Mesodermal cell (in vitro differentiated cells): ENCODE data around the gene JOSD2.

ENCODE experiments used
- H3K27ac ChIP-seq: 2 replicates; pipeline ENCODE4 v1.7.0; 2013; ENCODE audit warnings: mild to moderate bottlenecking, low read depth, low read length, moderate library complexity; ENCODE audit not compliant: severe bottlenecking
- H3K36me3 ChIP-seq: 2 replicates; pipeline ENCODE4 v1.7.1; 2013; ENCODE audit warnings: mild to moderate bottlenecking, low read length, moderate library complexity; ENCODE audit not compliant: control insufficient read depth, insufficient read depth
- H3K4me1 ChIP-seq: one replicate; pipeline ENCODE4 v1.7.1; 2013; ENCODE audit warnings: mild to moderate bottlenecking, low read length; ENCODE audit not compliant: insufficient read depth, control insufficient read depth, poor library complexity, severe bottlenecking
- H3K4me3 ChIP-seq: 2 replicates; pipeline ENCODE4 v1.7.0; 2013; ENCODE audit warnings: low read length, control low read depth, mild to moderate bottlenecking; ENCODE audit not compliant: insufficient read depth, poor library complexity, severe bottlenecking; ENCODE audit errors: extremely low read depth
- H3K9me3 ChIP-seq: 2 replicates; pipeline ENCODE4 v1.7.1; 2013; ENCODE audit warnings: mild to moderate bottlenecking, low read length, moderate library complexity; ENCODE audit not compliant: control insufficient read depth
- whole genome bisulfite sequencing, 2 experiments: methylation state at CpG; one replicate each; pipeline ENCODE4 v1.1.5; 2013; ENCODE audit warnings: missing lambda C conversion rate in 2 of 2; ENCODE audit not compliant: insufficient coverage in 2 of 2; 5-methylcytosine and 5-hydroxymethylcytosine counted together

The JOSD2 gene

DNA sequence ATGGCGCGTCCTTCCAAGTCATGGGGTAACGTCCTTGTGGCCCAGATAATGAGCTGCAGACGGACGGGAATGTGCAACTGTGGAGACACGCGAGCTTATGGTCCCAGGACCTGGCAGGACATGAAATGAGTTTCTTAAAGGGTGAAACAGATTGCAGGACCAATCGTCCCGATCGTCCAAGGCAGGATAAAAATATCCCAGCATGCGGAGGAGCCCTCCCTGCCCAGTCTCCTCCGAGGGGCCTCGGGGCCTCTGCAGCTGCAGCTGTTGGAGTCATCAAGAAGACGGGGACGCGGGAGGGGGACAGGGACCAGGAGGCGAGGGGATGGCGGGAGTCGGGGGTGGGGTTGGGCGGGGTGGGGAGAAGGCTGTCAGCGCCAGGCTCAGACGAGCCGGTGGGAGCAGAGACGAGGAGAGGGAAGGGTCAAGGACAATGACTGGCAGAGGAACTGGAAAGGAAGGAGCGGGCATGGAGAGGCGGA is 20.0 kb downstream of the JOSD2 start:
- Histone ChIP-seq H3K27ac (no peak overlapping the region), H3K36me3 (peaks cover 3% of the 10 kb centered on the region), H3K4me1 (no peaks in the 10 kb centered on the region), H3K9me3 (peaks cover 6% of the 10 kb centered on the region), H3K4me3 (no peak overlapping the region)
- WGBS, 2 experiments = 82 to 84% methylated on average over 18 to 23 of the region's 26 CpGs

DNA sequence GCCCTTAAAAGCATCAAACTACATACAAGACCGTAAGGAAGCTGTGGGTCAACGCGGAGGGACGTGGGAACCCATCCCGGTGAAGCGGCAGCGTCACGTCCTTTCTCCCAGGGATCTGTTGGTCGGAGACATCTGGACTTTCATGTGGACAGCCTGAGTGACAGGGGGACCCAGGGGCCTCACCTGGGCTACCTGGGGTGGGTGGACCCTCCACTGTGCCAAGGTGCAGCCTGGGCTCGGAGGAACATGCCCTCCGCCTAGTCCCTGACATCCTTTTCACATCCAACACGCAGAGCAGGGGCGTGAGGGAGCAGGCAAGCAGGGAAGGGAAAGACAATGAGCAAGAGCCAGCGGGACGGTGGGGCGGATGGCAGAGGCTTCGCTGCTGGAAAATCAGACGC is 20.6 kb downstream of the JOSD2 start:
- Histone ChIP-seq H3K27ac (no peak overlapping the region), H3K4me3 (no peak overlapping the region)

DNA sequence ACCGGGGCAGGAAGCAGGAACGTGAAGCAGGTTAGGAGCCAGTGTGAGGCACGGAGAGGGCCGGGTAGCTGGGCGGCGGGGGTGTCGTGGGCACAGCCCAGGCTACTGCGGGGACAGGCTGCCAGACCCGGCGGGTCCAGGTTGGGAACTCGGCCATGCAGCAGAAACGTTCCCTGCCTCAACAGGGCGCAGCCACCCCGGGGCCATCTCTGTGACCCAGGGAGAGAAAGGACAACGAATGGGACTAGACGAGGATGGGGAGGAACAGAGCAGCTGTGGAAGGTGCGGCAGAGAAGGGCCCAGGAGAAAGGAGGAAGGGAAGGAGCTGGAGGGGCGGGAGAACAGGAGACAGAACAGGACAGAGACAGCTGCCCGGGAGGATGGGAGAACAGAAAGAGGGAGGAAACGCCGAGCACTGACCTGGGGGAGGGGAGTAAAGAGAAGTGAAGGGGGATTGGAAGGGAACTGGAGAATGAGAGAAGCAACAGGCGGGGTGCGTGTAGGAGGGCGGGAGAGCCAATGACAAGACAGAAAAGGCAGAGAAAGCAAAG is 21.5 kb downstream of the JOSD2 start:
- Histone ChIP-seq H3K9me3 (peaks cover 16% of the 10 kb centered on the region), H3K4me1 (no peaks in the 10 kb centered on the region), H3K4me3 (no peak overlapping the region), H3K27ac (no peak overlapping the region), H3K36me3 (peaks cover 3% of the 10 kb centered on the region)
- WGBS, 2 experiments = 39 to 55% methylated on average over 17 to 19 of the region's 24 CpGs

More for the DNA sequence above, 20.6 kb downstream of the JOSD2 start:
- Histone ChIP-seq H3K4me1 (no peaks in the 10 kb centered on the region), H3K9me3 (peaks cover 12% of the 10 kb centered on the region), H3K36me3 (peaks cover 3% of the 10 kb centered on the region)
- 94 to 98% methylated on average over 10 to 16 of the region's 18 CpGs for WGBS, 2 experiments

DNA sequence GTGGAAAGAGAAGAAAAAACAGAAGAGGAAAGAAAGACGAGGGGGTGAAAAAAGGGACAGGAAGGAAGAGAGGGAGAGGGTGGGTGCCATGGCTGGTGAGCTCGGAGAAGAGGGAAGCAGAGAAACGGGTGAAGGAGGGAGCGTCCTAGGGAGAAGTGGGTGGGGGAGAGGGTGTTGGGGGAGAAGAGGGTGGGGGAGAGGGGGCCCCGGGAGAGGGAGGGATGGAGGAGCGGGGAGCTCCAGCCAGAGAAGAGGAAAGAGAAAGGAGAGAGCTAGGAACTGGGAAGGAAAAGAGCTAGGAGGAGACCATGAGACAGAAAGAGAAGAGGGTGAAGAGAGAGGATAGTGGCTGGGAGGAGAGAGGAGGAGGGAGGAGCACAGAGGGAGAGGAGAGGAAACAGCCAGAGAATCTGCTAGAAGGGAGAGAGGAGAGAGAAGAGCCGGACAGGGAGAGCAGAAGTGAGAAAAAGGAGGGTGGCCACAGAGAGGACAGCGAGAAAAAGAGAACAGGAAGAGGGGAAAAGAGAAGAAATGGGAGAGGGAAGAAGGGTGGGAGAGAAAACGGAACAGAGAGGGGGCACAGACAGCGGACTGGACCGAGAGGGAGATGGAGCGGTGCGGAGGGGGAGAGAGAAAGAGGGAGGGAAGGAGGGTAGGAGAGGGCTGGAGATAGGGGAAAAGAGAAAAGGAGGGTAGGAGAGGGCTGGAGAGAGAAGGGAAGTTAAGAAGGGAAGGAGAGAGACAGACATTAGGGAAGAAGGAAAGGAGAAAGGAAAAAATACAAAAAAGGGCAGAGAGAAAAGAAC is 22.4 kb downstream of the JOSD2 start:
- H3K9me3 ChIP-seq = peaks cover 16% of the 10 kb centered on the region
- H3K36me3 ChIP-seq = peaks cover 3% of the 10 kb centered on the region
- H3K4me3 ChIP-seq = no peak overlapping the region
- WGBS, 2 experiments = 51 to 52% methylated on average over 12 to 13 of the region's 13 CpGs
- no peak overlapping the region for H3K27ac ChIP-seq
- H3K4me1 ChIP-seq = no peaks in the 10 kb centered on the region

GRCh38 chr19:50486823-50487515 is 24.0 kb downstream of the JOSD2 start:
- no peaks in the 10 kb centered on the region for H3K4me1 ChIP-seq
- H3K27ac ChIP-seq = no peak overlapping the region
- WGBS, 2 experiments = 82 to 83% methylated on average over 14 to 17 of the region's 18 CpGs
- peaks cover 16% of the 10 kb centered on the region for H3K9me3 ChIP-seq
- peaks cover 9% of the 10 kb centered on the region for H3K36me3 ChIP-seq
- no peak overlapping the region for H3K4me3 ChIP-seq

GRCh38 chr19:50485284-50485955 is 25.6 kb downstream of the JOSD2 start:
- no peak overlapping the region for H3K27ac ChIP-seq
- peaks cover 15% of the 10 kb centered on the region for H3K36me3 ChIP-seq
- WGBS, 2 experiments = 88 to 92% methylated on average over 7 to 10 of the region's 10 CpGs
- H3K9me3 ChIP-seq = peaks cover 16% of the 10 kb centered on the region
- H3K4me3 ChIP-seq = no peak overlapping the region
- no peaks in the 10 kb centered on the region for H3K4me1 ChIP-seq

DNA sequence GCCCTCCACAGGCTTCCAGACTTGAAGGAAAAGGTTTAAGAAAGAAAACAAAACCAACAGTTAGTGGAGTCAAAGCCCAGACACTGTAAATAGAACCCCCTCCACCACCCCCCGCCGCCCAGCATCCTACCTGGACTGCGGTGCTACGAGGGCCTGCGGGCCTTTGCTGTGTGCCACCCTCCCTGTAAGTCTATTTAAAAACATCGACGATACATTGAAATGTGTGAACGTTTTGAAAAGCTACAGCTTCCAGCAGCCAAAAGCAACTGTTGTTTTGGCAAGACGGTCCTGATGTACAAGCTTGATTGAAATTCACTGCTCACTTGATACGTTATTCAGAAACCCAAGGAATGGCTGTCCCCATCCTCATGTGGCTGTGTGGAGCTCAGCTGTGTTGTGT is 28.1 kb downstream of the JOSD2 start:
- Histone ChIP-seq H3K9me3 (peaks cover 21% of the 10 kb centered on the region), H3K36me3 (peaks cover 31% of the 10 kb centered on the region), H3K4me1 (no peaks in the 10 kb centered on the region), H3K27ac (no peak overlapping the region), H3K4me3 (no peak overlapping the region)
- WGBS, 2 experiments = 93% methylated on average over 10 of the region's 10 CpGs

- WGBS, 2 experiments = 91 to 96% methylated on average over 13 to 16 of the region's 16 CpGs
- Histone ChIP-seq H3K4me3 (no peak overlapping the region), H3K9me3 (peaks cover 21% of the 10 kb centered on the region), H3K27ac (no peak overlapping the region), H3K36me3 (peaks cover 35% of the 10 kb centered on the region), H3K4me1 (no peaks in the 10 kb centered on the region)
These were observed 28.6 kb downstream of the JOSD2 start for GRCh38 chr19:50482271-50482855.

DNA sequence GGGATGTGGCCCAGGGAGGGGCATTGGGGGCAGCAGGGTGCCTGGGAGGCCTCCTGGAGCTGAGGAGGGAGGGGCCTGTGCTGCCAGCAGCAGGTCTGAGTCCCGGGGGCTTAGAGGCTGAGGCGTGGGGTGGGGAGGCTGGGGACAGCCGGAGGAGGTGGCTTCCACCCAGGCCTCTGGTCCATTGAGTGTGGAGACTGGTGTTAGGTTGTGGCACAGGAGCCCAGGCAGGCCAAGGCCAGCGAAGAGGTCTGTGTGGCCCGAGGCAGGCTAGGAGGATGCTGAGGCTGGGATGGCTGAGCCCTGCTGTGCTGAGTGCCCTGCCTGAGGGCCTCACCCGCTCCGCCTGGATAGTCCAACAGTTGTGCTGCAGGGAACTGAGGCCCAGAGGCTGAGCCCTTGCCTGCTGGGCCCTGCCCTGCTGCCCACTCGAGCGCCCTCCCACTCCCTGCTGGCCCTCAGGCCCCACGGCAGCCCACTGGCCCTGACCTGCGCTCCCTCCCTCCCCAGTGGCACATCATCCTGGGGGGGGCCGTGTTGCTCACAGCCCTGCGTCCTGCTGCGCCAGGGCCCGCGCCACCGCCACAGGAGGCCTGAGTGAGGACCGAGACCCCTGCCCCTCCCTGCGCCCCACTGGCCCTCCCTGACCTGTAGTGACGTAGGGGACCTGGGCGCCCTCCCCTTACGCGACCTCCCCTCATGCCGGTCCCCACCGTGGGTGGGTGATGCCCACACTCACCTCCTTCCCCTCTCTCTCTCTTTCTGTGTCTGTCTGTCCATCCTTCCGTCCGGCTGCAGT is 29.4 kb downstream of the JOSD2 start:
- H3K4me3 ChIP-seq = no peak overlapping the region
- peaks cover 35% of the 10 kb centered on the region for H3K36me3 ChIP-seq
- H3K27ac ChIP-seq = no peak overlapping the region
- H3K4me1 ChIP-seq = no peaks in the 10 kb centered on the region
- 91 to 92% methylated on average over 23 of the region's 27 CpGs for WGBS, 2 experiments
- peaks cover 20% of the 10 kb centered on the region for H3K9me3 ChIP-seq
